GM10847 (cell line): ENCODE data around the gene RNF112.

ENCODE experiments used
- POLR2A ChIP-seq: IDR thresholded peaks from 2 replicates; pipeline ENCODE4 v1.6.1; 2011; ENCODE audit not compliant: insufficient read length; ENCODE audit errors: extremely low read depth

Gene RNF112

DNA sequence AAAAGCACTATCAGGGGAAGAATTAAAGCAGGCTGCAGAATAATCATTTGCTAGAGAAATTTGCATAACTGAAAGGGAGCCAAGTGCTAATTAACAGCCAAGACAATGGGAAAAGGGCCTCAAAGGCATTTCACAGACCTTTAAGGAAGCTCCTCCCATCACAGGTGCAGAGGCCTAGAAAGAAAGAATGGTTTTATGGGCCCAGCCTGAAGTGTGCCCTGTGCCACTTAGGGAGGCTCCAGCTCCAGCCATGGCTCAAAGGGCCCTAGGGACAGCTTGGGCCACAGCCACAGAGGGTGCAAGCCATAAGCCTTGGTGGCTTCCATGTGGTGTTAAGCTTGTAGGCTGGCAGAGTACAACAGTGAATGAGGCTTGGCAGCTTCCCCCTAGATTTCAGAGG, 50.1 kb downstream of the RNF112 start:
- no peak for TF ChIP-seq POLR2A

DNA sequence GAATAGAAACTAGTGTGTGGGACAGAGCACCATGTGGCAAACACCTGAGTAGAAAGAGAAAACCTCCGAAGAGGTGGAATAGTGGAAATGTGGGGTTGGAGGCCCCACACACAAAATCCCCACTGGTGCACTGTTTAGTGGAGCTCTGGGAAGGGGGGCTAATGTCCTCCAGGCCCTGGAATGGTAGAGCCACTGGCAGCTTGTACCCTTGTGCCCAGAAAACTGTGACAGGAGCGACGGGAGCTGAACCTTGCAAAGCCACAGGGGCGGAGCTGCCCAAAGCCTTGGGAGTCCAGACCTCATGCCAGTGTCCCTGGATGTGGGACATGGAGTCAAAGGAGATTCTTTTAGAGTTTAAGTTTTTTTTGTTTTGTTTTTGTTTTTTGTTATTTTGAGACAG, 50.6 kb downstream of the RNF112 start:
- TF ChIP-seq POLR2A: no peak

DNA sequence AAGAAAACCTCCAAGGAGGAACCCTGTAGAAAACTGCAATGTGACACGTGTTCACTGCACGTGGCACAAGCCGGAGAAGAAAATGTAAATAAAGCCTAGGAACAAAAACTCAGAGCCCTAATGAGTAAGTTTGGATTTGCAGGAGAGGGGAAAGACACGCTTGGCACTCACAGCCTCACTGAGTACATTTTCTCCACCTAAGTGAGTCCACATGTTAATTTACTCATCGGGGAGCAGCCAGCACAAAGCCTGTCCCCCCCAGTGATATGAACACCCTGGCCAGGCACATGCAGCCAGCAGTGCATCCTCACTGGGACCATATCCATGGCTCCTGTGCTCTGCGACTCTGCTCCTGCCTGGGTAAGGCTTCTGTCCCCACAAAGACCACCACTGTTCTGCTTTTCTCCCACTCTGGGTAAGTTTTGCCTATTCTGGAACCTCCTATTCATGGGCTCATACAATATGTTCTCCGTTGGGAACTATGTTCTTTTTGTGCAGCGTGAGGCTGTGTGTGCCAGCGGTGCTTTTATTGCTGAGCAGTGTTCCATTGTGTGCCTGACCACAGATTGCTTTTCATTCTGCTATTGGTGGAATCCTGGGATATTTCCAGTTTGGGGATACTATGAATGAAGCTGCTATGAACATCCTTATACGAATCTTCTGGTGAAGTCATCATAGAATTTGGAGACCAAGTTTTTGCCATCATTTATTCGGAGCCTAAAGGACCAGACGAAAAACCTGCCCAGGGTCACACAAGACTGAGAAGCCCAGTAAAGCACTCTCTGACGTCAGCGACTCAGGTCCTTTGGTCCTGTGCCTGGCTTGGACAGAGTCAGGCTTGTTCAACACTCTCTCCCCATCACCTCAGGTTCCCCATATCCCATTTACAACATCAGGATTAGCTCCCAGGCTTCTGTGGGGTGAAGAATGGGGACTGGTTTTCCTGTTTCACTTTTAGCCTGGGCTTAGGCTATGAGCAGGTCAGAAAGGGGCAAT, 53.3 kb downstream of the RNF112 start:
- TF ChIP-seq POLR2A: no peak
